Right cardiac atrium (tissue), 5 donors: ENCODE data around the gene UBAP1L. TPM values are rescaled to one million over a fixed set of nuclear protein-coding genes. Genes with fewer than 3 reads are reported as not detected.
"Not testable (repeated sequence)": the region's sequence is repeated elsewhere in the genome, so short reads cannot be mapped to it uniquely, and the experiment has no call there.

ENCODE experiments used
- ATAC-seq, 2 donors: fragments of 200-7000 bp; cut with Tn5 transposase; one replicate each; pipeline versions ENCODE4 v1.8.0 to v1.9.1; 2020; ENCODE audit warnings: moderate library complexity in 2 of 2, mild to moderate bottlenecking in 1 of 2
- DNase-seq, 3 donors: peaks; one replicate each; pipeline ENCODE4 v3.0.0-alpha.2; 2020
- H3K27ac ChIP-seq: one replicate; pipeline ENCODE4 v1.5.1; 2013; ENCODE audit warnings: mild to moderate bottlenecking, low read length, control low read depth, moderate library complexity
- H3K27me3 ChIP-seq: one replicate; pipeline ENCODE4 v1.6.1; 2013; ENCODE audit not compliant: control insufficient read depth, insufficient read depth
- H3K4me1 ChIP-seq: one replicate; pipeline ENCODE4 v1.6.1; 2013; ENCODE audit warnings: low read length; ENCODE audit not compliant: control insufficient read depth, insufficient read depth
- H3K4me3 ChIP-seq: one replicate; pipeline ENCODE4 v1.5.1; 2013; ENCODE audit warnings: low read length, control low read depth
- H3K9me3 ChIP-seq: one replicate; pipeline ENCODE4 v1.6.1; 2013; ENCODE audit warnings: low read length; ENCODE audit not compliant: control insufficient read depth
- WGBS: extraction: QIAGEN DNeasy Blood & Tissue Kit; methylation state at CpG from one replicate; pipeline ENCODE4 v1.1.7; 2013; 5-methylcytosine and 5-hydroxymethylcytosine counted together
- intact Hi-C, 4 donors: fragments of 100-400 bp; cut with DNase I; formaldehyde crosslinking; loops; one replicate each; pipeline versions ENCODE4 v1.11.0 to v1.14.0; 2022 to 2023
- polyA plus RNA-seq: library from polyadenylated mRNA; stranded (reverse); fragments of 200-250 nt; gene quantifications from one replicate; pipeline ENCODE4 v1.2.3, GENCODE V29; 2013
- total RNA-seq, 4 donors: library from RNA; stranded (reverse); fragmentation: NEBNext Ultra II Directional; extraction: Animal tissue kit (Norgen Biotek cat#: 25700); gene quantifications; one replicate each; pipeline ENCODE4 v1.2.1, GENCODE V29; 2021
- donor health status: healthy with polysubstance abuse.
- donor health status: DM: no; HTN: yes; CAD: no.
- donor health status: DM: no; HTN: no; CAD: no.
- donor health status: DM: no; HTN: yes; CAD: no; lungs with severe emphysema.
- donor health status: DM: yes; HTN: yes; CAD: no.

UBAP1L gene
- total and polyA plus RNA-seq, 5 donors, result 1.4 to 2.5 (median 1.7) TPM

GRCh38 chr15:65074946-65075345 is 40.1 kb downstream of the UBAP1L start:
- WGBS, result 96% methylated on average over 18 of the region's 22 CpGs
- ATAC-seq, DNase-seq, H3K27ac ChIP-seq, intact Hi-C loops, H3K27me3 ChIP-seq, H3K9me3 ChIP-seq, H3K4me3 ChIP-seq: not testable (repeated sequence)
- H3K4me1 ChIP-seq, result peaks cover 18% of the 10 kb centered on the region

GRCh38 chr15:65072617-65073016 is 42.4 kb downstream of the UBAP1L start:
- H3K9me3 ChIP-seq, result no peaks in the 10 kb centered on the region
- ATAC-seq, result no peak
- no peak for DNase-seq
- 95% methylated on average over 3 of the region's 3 CpGs for whole genome bisulfite sequencing
- H3K27ac ChIP-seq, result peak overlapping the region; percentile 55
- intact Hi-C loops, result no loop called here
- peaks cover 22% of the 10 kb centered on the region for H3K4me1 ChIP-seq
- H3K27me3 ChIP-seq, result no peaks in the 10 kb centered on the region
- no peak overlapping the region for H3K4me3 ChIP-seq

- DNase-seq (peak in 2 of 3 donors; percentile 45 to 72), ATAC-seq (peak; percentile 9 to 30)
- Histone ChIP-seq H3K4me3 (no peak overlapping the region), H3K27me3 (no peaks in the 10 kb centered on the region), H3K27ac (peak overlapping the region; percentile 74), H3K9me3 (no peaks in the 10 kb centered on the region), H3K4me1 (peaks cover 22% of the 10 kb centered on the region)
- intact Hi-C loops, result no loop called here
- 20% methylated on average over 1 of the region's 1 CpG for WGBS
Observed at GRCh38 chr15:65072027-65072426, 43.0 kb downstream of the UBAP1L start.

- Histone ChIP-seq H3K27me3 (no peaks in the 10 kb centered on the region), H3K27ac (peak overlapping the region; percentile 74), H3K4me1 (peaks cover 22% of the 10 kb centered on the region), H3K9me3 (no peaks in the 10 kb centered on the region), H3K4me3 (no peak overlapping the region)
- DNase-seq (peak; percentile 67 to 87 (median 86)), ATAC-seq (peak; percentile 64 to 73)
- intact Hi-C loops, result no loop called here
- WGBS, result 24% methylated on average over 5 of the region's 5 CpGs
Observed at GRCh38 chr15:65071381-65071811, 43.6 kb downstream of the UBAP1L start.

GRCh38 chr15:65069779-65070546 is 45.0 kb downstream of the UBAP1L start:
- WGBS, result 57% methylated on average over 5 of the region's 5 CpGs
- H3K4me3 ChIP-seq, result no peak overlapping the region
- peak overlapping the region; percentile 92 for H3K27ac ChIP-seq
- ATAC-seq (no peak), DNase-seq (no peak)
- H3K27me3 ChIP-seq, result no peaks in the 10 kb centered on the region
- H3K9me3 ChIP-seq, result no peaks in the 10 kb centered on the region
- H3K4me1 ChIP-seq, result peaks cover 25% of the 10 kb centered on the region
- intact Hi-C loops, result no loop called here

GRCh38 chr15:65069179-65069578 is 45.8 kb downstream of the UBAP1L start:
- Histone ChIP-seq H3K27ac (peak overlapping the region; percentile 92), H3K27me3 (no peaks in the 10 kb centered on the region), H3K9me3 (no peaks in the 10 kb centered on the region), H3K4me1 (peaks cover 25% of the 10 kb centered on the region), H3K4me3 (no peak overlapping the region)
- WGBS, result 43% methylated on average over 1 of the region's 1 CpG
- intact Hi-C loops, result no loop called here
- DNase-seq (peak; percentile 75 to 82 (median 80)), ATAC-seq (peak; percentile 53 to 67)

- Histone ChIP-seq H3K27me3 (no peaks in the 10 kb centered on the region), H3K27ac (peak overlapping the region; percentile 92), H3K4me1 (peaks cover 26% of the 10 kb centered on the region), H3K9me3 (no peaks in the 10 kb centered on the region), H3K4me3 (peak overlapping the region; percentile 69)
- 70% methylated on average over 3 of the region's 3 CpGs for WGBS
- intact Hi-C loops, result no loop called here
- DNase-seq (no peak), ATAC-seq (no peak)
Observed at GRCh38 chr15:65068403-65068788, 46.6 kb downstream of the UBAP1L start.

GRCh38 chr15:65067645-65068402 is 47.2 kb downstream of the UBAP1L start, which contains the start of gene RASL12:
RASL12 (minus strand) TSS chr15:65067991; CDS start chr15:65067835, 156 bp downstream.
- H3K4me1 ChIP-seq, result peaks cover 30% of the 10 kb centered on the region
- DNase-seq, result peak; percentile 65 to 88 (median 85)
- no peaks in the 10 kb centered on the region for H3K9me3 ChIP-seq
- intact Hi-C loops, result no loop called here
- 3% methylated on average over 66 of the region's 66 CpGs for WGBS
- peak within 1 kb of the TSS; percentile 69 for H3K4me3 ChIP-seq
- H3K27ac ChIP-seq, result peak within 1 kb of the TSS; percentile 92
- H3K27me3 ChIP-seq, result no peaks in the 10 kb centered on the region
- ATAC-seq, result peak; percentile 40 to 44

GRCh38 chr15:65067317-65067644 is 47.7 kb downstream of the UBAP1L start:
- H3K27me3 ChIP-seq, result no peaks in the 10 kb centered on the region
- peaks cover 29% of the 10 kb centered on the region for H3K4me1 ChIP-seq
- intact Hi-C loops, result no loop called here
- ATAC-seq (no peak), DNase-seq (no peak)
- H3K27ac ChIP-seq, result peak overlapping the region; percentile 92
- peak overlapping the region; percentile 69 for H3K4me3 ChIP-seq
- 13% methylated on average over 8 of the region's 8 CpGs for WGBS
- H3K9me3 ChIP-seq, result no peaks in the 10 kb centered on the region

- 22% methylated on average over 9 of the region's 9 CpGs for WGBS
- Histone ChIP-seq H3K4me1 (peaks cover 26% of the 10 kb centered on the region), H3K27ac (peak overlapping the region; percentile 92), H3K4me3 (peak overlapping the region; percentile 69), H3K9me3 (no peaks in the 10 kb centered on the region), H3K27me3 (no peaks in the 10 kb centered on the region)
- intact Hi-C loops, result no loop called here
- DNase-seq, result peak; percentile 47 to 84 (median 82)
- ATAC-seq, result peak; percentile 5 to 16
Observed at GRCh38 chr15:65066635-65067316, 48.2 kb downstream of the UBAP1L start.
